Liver (tissue), 9 donors: ENCODE data around the gene PRM2. TPM values are rescaled to one million over a fixed set of nuclear protein-coding genes. Genes with fewer than 3 reads are reported as not detected.

Experiments
- DNase-seq: peaks from one replicate; pipeline ENCODE4 v3.0.0-alpha.2; 2017; ENCODE audit warnings: low spot score
- H3K27ac ChIP-seq, 2 donors: one replicate each; pipeline ENCODE4 v1.7.0; 2013; ENCODE audit warnings: inconsistent platforms in 2 of 2, low read length in 2 of 2, control low read depth in 1 of 2, low read depth in 1 of 2, mild to moderate bottlenecking in 1 of 2
- H3K27me3 ChIP-seq, 4 donors: one replicate each; pipeline versions ENCODE4 v1.6.1 to v1.7.0; 2013; ENCODE audit warnings: low read length in 3 of 4, inconsistent platforms in 1 of 4, mild to moderate bottlenecking in 1 of 4, moderate library complexity in 1 of 4; ENCODE audit not compliant: control insufficient read depth in 4 of 4, insufficient read depth in 4 of 4
- H3K36me3 ChIP-seq, 4 donors: one replicate each; pipeline versions ENCODE4 v1.6.1 to v1.7.0; 2013; ENCODE audit warnings: low read length in 3 of 4, mild to moderate bottlenecking in 3 of 4, low read depth in 1 of 4, moderate library complexity in 1 of 4; ENCODE audit not compliant: control insufficient read depth in 4 of 4, insufficient read depth in 3 of 4
- H3K4me1 ChIP-seq, 4 donors: one replicate each; pipeline versions ENCODE4 v1.6.1 to v1.7.0; 2013; ENCODE audit warnings: low read length in 3 of 4, mild to moderate bottlenecking in 3 of 4, moderate library complexity in 1 of 4; ENCODE audit not compliant: control insufficient read depth in 4 of 4, insufficient read depth in 4 of 4
- H3K4me3 ChIP-seq, 3 donors: one replicate each; pipeline versions ENCODE4 v1.6.1 to v1.7.0; 2013; ENCODE audit warnings: low read length in 3 of 3, control low read depth in 1 of 3, low read depth in 1 of 3, mild to moderate bottlenecking in 1 of 3
- H3K9ac ChIP-seq, 2 donors: one replicate each; pipeline ENCODE4 v1.7.0; 2013; ENCODE audit warnings: low read length in 2 of 2, mild to moderate bottlenecking in 2 of 2, moderate library complexity in 2 of 2, control low read depth in 1 of 2, low read depth in 1 of 2
- H3K9me3 ChIP-seq, 4 donors: one replicate each; pipeline versions ENCODE4 v1.6.1 to v1.7.0; 2013; ENCODE audit warnings: low read length in 3 of 4; ENCODE audit not compliant: control insufficient read depth in 4 of 4
- EGR1 ChIP-seq, 2 donors: IDR thresholded peaks; 2 replicates each; pipeline ENCODE4 v1.6.1; 2016 to 2018; ENCODE audit warnings: antibody characterized with exemption in 2 of 2, low read depth in 2 of 2
- FOXA2 ChIP-seq: IDR thresholded peaks from 2 replicates; pipeline ENCODE4 v1.6.1; 2016; ENCODE audit warnings: antibody characterized with exemption
- GABPA ChIP-seq, 2 donors: IDR thresholded peaks in 1 of 2; conservative IDR thresholded peaks in 1 of 2; 2 replicates each; pipeline ENCODE4 v1.6.1; 2016; ENCODE audit warnings: antibody characterized with exemption in 2 of 2, mild to moderate bottlenecking in 1 of 2, moderate library complexity in 1 of 2
- HNF4A ChIP-seq, 2 donors: conservative IDR thresholded peaks; 2 replicates each; pipeline ENCODE4 v1.6.1; 2016; ENCODE audit warnings: antibody characterized with exemption in 2 of 2, mild to moderate bottlenecking in 2 of 2
- HNF4G ChIP-seq: IDR thresholded peaks from 2 replicates; pipeline ENCODE4 v1.6.1; 2016; ENCODE audit warnings: antibody characterized with exemption
- NR2F2 ChIP-seq: IDR thresholded peaks from 2 replicates; pipeline ENCODE4 v1.6.1; 2016; ENCODE audit warnings: antibody characterized with exemption
- RAD21 ChIP-seq, 2 donors: IDR thresholded peaks; 2 replicates each; pipeline ENCODE4 v1.6.1; 2016; ENCODE audit warnings: antibody characterized with exemption in 2 of 2, mild to moderate bottlenecking in 2 of 2
- RXRA ChIP-seq, 2 donors: IDR thresholded peaks; 2 replicates each; pipeline ENCODE4 v1.6.1; 2017 to 2018; ENCODE audit warnings: antibody characterized with exemption in 2 of 2, mild to moderate bottlenecking in 1 of 2
- SP1 ChIP-seq: IDR thresholded peaks from 2 replicates; pipeline ENCODE4 v1.6.1; 2018; ENCODE audit warnings: antibody characterized with exemption, mild to moderate bottlenecking
- TAF1 ChIP-seq: conservative IDR thresholded peaks from 2 replicates; pipeline ENCODE4 v1.6.1; 2016; ENCODE audit warnings: antibody characterized with exemption, mild to moderate bottlenecking
- YY1 ChIP-seq: IDR thresholded peaks from 2 replicates; pipeline ENCODE4 v1.6.1; 2016; ENCODE audit warnings: antibody characterized with exemption, mild to moderate bottlenecking
- WGBS: extraction: QIAGEN DNeasy Blood & Tissue Kit; methylation state at CpG from one replicate; pipeline ENCODE4 v1.1.7; 2013; 5-methylcytosine and 5-hydroxymethylcytosine counted together
- polyA plus RNA-seq, 2 donors: library from polyadenylated mRNA; stranded (reverse) in 1 of 2; unstranded in 1 of 2; fragments of 200-250 nt in 1 of 2; fragments of >200 nt in 1 of 2; fragmentation: Nextera tagmentation in 1 of 2; extraction: Ambion mirVana in 1 of 2; gene quantifications; one replicate each; pipeline versions ENCODE4 v1.2.1 to v1.2.3, GENCODE V29; 2013 to 2015
- total RNA-seq, 2 donors: library from RNA; depleted of rRNA; stranded (reverse); fragments of >200 nt; gene quantifications; one replicate each; pipeline ENCODE4 v1.2.3, GENCODE V29; 2014
- TF ChIP-seq, protein P1 (sequence below): IDR thresholded peaks from 2 replicates; pipeline ENCODE4 v1.6.1; 2016; ENCODE audit warnings: antibody characterized with exemption
- TF ChIP-seq, protein P2 (sequence below): fragments of 150-350 bp; IDR thresholded peaks from 2 replicates; pipeline ENCODE4 v1.5.1; 2017; ENCODE audit warnings: improper control_type of control experiment, low read depth, low read length; ENCODE audit not compliant: missing input control
- TF ChIP-seq, protein P3 (sequence below): IDR thresholded peaks from 2 replicates; pipeline ENCODE4 v1.6.1; 2016; ENCODE audit warnings: antibody characterized with exemption, mild to moderate bottlenecking
- TF ChIP-seq, protein P4 (sequence below): IDR thresholded peaks from 2 replicates; pipeline ENCODE4 v1.6.1; 2016; ENCODE audit warnings: antibody characterized with exemption
- TF ChIP-seq, protein P5 (sequence below): IDR thresholded peaks from 2 replicates; pipeline ENCODE4 v1.6.1; 2016; ENCODE audit warnings: antibody characterized with exemption
- donor health status: healthy.
- donor health status: healthy.
- donor health status: healthy.
- donor health status: healthy.
- donor health status: healthy.

Gene PRM2
- total and polyA plus RNA-seq, 4 donors: not detected

DNA sequence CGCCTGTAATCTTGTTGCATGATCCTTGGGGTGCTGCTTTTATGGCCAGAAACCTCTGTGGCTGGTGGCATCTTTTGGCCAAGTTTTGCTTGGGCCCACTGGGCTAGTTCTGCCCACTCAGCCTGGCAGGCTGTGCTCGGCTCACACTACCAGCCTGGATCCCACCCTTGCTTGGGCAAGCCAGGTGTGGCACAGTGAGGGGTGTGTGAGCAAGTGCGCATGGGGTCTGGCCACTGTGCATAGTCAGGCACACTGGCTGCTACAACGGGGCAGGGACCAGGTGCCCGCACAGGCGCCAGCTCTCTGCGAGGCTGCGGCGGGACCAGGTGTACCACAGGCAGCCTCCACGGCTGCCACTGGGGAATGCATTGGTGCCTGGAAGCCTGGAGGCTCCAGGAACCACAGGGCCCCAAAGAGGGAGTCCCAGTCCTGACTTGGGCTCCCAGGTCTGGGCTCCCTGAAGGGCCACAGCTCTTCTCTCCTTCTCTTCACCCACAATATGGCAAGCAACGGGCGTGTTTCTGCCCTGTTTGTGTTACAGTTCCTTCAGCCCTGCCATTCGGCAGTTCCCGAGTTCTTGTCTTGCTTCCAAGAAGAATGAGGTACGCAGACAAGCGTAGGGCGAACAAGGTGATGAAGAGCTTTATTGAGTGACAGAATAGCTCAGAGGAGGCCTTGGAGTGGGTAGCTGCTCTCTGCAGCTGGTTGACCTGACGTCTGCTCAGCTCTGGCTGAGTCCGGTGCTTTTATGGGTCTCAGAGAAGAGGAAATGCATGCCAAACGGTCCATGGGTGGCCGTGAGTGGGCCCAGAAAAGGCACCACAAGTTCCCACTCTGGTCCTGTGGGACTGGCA lies 31.6 kb upstream of the PRM2 start:
- no peak overlapping the region for H3K9ac ChIP-seq
- no peak for DNase-seq
- no peaks in the 10 kb centered on the region for H3K9me3 ChIP-seq
- no peaks in the 10 kb centered on the region for H3K36me3 ChIP-seq
- whole genome bisulfite sequencing: 94% methylated on average over 21 of the region's 21 CpGs
- TF ChIP-seq NR2F2 (no peak), SP1 (no peak), GABPA (IDR thresholded peaks at IDR 0.05 in 1 of 2, conservative IDR thresholded peaks at IDR 0.05 in 1 of 2) (no peak), FOXA2 (no peak), YY1 (no peak), HNF4A (conservative IDR thresholded peaks at IDR 0.05) (no peak), TAF1 (no peak), EGR1 (IDR thresholded peaks at IDR 0.05; ENCODE audit: low read depth in 2 of 2) (no peak)
- TF ChIP-seq, protein P1, sequence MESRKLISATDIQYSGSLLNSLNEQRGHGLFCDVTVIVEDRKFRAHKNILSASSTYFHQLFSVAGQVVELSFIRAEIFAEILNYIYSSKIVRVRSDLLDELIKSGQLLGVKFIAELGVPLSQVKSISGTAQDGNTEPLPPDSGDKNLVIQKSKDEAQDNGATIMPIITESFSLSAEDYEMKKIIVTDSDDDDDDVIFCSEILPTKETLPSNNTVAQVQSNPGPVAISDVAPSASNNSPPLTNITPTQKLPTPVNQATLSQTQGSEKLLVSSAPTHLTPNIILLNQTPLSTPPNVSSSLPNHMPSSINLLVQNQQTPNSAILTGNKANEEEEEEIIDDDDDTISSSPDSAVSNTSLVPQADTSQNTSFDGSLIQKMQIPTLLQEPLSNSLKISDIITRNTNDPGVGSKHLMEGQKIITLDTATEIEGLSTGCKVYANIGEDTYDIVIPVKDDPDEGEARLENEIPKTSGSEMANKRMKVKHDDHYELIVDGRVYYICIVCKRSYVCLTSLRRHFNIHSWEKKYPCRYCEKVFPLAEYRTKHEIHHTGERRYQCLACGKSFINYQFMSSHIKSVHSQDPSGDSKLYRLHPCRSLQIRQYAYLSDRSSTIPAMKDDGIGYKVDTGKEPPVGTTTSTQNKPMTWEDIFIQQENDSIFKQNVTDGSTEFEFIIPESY: no peak
- TF ChIP-seq, protein P2, sequence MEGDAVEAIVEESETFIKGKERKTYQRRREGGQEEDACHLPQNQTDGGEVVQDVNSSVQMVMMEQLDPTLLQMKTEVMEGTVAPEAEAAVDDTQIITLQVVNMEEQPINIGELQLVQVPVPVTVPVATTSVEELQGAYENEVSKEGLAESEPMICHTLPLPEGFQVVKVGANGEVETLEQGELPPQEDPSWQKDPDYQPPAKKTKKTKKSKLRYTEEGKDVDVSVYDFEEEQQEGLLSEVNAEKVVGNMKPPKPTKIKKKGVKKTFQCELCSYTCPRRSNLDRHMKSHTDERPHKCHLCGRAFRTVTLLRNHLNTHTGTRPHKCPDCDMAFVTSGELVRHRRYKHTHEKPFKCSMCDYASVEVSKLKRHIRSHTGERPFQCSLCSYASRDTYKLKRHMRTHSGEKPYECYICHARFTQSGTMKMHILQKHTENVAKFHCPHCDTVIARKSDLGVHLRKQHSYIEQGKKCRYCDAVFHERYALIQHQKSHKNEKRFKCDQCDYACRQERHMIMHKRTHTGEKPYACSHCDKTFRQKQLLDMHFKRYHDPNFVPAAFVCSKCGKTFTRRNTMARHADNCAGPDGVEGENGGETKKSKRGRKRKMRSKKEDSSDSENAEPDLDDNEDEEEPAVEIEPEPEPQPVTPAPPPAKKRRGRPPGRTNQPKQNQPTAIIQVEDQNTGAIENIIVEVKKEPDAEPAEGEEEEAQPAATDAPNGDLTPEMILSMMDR: no peak
- TF ChIP-seq, protein P3, sequence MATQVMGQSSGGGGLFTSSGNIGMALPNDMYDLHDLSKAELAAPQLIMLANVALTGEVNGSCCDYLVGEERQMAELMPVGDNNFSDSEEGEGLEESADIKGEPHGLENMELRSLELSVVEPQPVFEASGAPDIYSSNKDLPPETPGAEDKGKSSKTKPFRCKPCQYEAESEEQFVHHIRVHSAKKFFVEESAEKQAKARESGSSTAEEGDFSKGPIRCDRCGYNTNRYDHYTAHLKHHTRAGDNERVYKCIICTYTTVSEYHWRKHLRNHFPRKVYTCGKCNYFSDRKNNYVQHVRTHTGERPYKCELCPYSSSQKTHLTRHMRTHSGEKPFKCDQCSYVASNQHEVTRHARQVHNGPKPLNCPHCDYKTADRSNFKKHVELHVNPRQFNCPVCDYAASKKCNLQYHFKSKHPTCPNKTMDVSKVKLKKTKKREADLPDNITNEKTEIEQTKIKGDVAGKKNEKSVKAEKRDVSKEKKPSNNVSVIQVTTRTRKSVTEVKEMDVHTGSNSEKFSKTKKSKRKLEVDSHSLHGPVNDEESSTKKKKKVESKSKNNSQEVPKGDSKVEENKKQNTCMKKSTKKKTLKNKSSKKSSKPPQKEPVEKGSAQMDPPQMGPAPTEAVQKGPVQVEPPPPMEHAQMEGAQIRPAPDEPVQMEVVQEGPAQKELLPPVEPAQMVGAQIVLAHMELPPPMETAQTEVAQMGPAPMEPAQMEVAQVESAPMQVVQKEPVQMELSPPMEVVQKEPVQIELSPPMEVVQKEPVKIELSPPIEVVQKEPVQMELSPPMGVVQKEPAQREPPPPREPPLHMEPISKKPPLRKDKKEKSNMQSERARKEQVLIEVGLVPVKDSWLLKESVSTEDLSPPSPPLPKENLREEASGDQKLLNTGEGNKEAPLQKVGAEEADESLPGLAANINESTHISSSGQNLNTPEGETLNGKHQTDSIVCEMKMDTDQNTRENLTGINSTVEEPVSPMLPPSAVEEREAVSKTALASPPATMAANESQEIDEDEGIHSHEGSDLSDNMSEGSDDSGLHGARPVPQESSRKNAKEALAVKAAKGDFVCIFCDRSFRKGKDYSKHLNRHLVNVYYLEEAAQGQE: no peak
- peak overlapping the region; percentile 17 to 58 for H3K27ac ChIP-seq
- H3K4me1 ChIP-seq: peaks cover 0 to 5% (median 1%) of the 10 kb centered on the region in 4 donors
- no peak overlapping the region for H3K4me3 ChIP-seq
- no peaks in the 10 kb centered on the region for H3K27me3 ChIP-seq

DNA sequence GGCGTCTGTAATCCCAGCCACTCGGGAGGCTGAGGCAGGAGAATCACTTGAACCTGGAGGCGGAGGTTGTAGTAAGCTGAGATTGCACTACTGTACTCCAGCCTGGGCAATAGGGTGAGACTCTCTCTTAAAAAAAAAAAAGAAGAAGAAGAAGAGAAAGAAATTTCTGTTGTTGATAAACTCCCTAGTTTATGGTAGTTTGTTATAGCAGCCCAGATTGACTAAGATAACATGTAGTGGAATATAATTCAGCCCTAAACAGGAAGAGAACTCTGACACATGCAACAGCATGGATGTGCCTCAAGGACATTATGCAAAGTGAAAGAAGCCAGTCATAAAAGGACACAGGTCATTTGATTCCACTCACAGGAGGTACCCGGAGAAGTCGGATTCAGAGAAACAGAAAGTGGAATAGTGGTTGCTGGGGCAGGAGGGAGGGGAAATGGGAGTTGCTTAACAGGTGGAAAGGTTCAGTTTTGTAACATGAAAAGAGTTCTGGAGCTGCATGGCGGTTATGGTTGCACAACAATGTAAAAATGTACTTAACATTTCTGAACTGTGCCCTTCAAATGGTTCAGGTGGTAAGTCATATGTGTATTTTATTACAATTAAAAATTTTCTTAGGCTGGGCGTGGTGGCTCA lies 30.8 kb upstream of the PRM2 start:
- Histone ChIP-seq H3K9ac (no peak overlapping the region), H3K4me3 (no peak overlapping the region), H3K36me3 (no peaks in the 10 kb centered on the region), H3K4me1 (peaks cover 0 to 5% (median 1%) of the 10 kb centered on the region in 4 donors), H3K27me3 (no peaks in the 10 kb centered on the region), H3K9me3 (no peaks in the 10 kb centered on the region), H3K27ac (peak overlapping the region; percentile 17 to 58)
- 61% methylated on average over 7 of the region's 7 CpGs for WGBS
- no peak for DNase-seq
- TF ChIP-seq RAD21 (IDR thresholded peaks at IDR 0.05): peak; percentile 44 to 53
- TF ChIP-seq, protein P4, sequence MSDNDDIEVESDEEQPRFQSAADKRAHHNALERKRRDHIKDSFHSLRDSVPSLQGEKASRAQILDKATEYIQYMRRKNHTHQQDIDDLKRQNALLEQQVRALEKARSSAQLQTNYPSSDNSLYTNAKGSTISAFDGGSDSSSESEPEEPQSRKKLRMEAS: no peak
- no peak for TF ChIP-seq GABPA (IDR thresholded peaks at IDR 0.05 in 1 of 2, conservative IDR thresholded peaks at IDR 0.05 in 1 of 2)
- TF ChIP-seq FOXA2: peak; percentile 46
- peak; percentile 83 to 86 for TF ChIP-seq HNF4A (conservative IDR thresholded peaks at IDR 0.05)
- TF ChIP-seq HNF4G: peak; percentile 56
- peak in 1 of 2 donors; percentile 14 for TF ChIP-seq EGR1 (IDR thresholded peaks at IDR 0.05; ENCODE audit: low read depth in 2 of 2)
- TF ChIP-seq, protein P3: no peak
- TF ChIP-seq, protein P5, sequence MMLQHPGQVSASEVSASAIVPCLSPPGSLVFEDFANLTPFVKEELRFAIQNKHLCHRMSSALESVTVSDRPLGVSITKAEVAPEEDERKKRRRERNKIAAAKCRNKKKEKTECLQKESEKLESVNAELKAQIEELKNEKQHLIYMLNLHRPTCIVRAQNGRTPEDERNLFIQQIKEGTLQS: peak; percentile 56
- TF ChIP-seq RXRA (IDR thresholded peaks at IDR 0.05): peak; percentile 86 to 95
- peak; percentile 92 for TF ChIP-seq YY1
- TF ChIP-seq SP1: peak; percentile 92
